HG02943 (cell line): ENCODE data around the gene AP2A2.
"Not testable (repeated sequence)": the region's sequence is repeated elsewhere in the genome, so short reads cannot be mapped to it uniquely, and the experiment has no call there.

Experiments used
- ATAC-seq: cut with Tn5 transposase; IDR thresholded peaks from one replicate; pipeline ENCODE4 v1.9.1; 2021; ENCODE audit warnings: mild to moderate bottlenecking, low read depth, moderate library complexity; ENCODE audit not compliant: unreplicated experiment

The AP2A2 gene

GRCh38 chr11:1010551-1011319 is 85.1 kb downstream of the AP2A2 start:
- ATAC-seq = no peak

- no peak for ATAC-seq
Measured at GRCh38 chr11:1011320-1011698, 85.6 kb downstream of the AP2A2 start.

- no peak for ATAC-seq
Measured at GRCh38 chr11:1012291-1012690, 86.6 kb downstream of the AP2A2 start.

- no peak for ATAC-seq
Measured at GRCh38 chr11:1012740-1013630, 87.3 kb downstream of the AP2A2 start.

- no peak for ATAC-seq
Measured at GRCh38 chr11:1013631-1013935, 87.9 kb downstream of the AP2A2 start.

GRCh38 chr11:1014276-1014675 is 88.6 kb downstream of the AP2A2 start:
- no peak for ATAC-seq

- no peak for ATAC-seq
Measured at GRCh38 chr11:1015064-1015463, 89.4 kb downstream of the AP2A2 start.

GRCh38 chr11:1015826-1016545 is 90.3 kb downstream of the AP2A2 start:
- ATAC-seq = no peak

- not testable (repeated sequence) for ATAC-seq
Measured at GRCh38 chr11:1016610-1017126, 91.0 kb downstream of the AP2A2 start.

- no peak for ATAC-seq
Measured at GRCh38 chr11:1017269-1018005, 91.8 kb downstream of the AP2A2 start.

- no peak for ATAC-seq
Measured at GRCh38 chr11:1018091-1018490, 92.4 kb downstream of the AP2A2 start.

GRCh38 chr11:1019321-1019910 is 93.7 kb downstream of the AP2A2 start:
- ATAC-seq = no peak

GRCh38 chr11:1020211-1020905 is 94.7 kb downstream of the AP2A2 start:
- no peak for ATAC-seq

GRCh38 chr11:1022411-1022810 is 96.7 kb downstream of the AP2A2 start:
- ATAC-seq = no peak

GRCh38 chr11:1022908-1023810 is 97.5 kb downstream of the AP2A2 start:
- ATAC-seq = no peak

- ATAC-seq = no peak
Measured at GRCh38 chr11:1023811-1024596, 98.3 kb downstream of the AP2A2 start.

- no peak for ATAC-seq
Measured at GRCh38 chr11:1024597-1025409, 99.1 kb downstream of the AP2A2 start.
